ENCODE results near the gene ZNF787.

ZNF787 gene

GRCh38 chr19:56088497-56089215, 32.4 kb downstream of the ZNF787 start:
- DNase-seq (ENCODE audit: low read depth in 2 of 3, low spot score in 1 of 3) = no peak

- DNase-seq (ENCODE audit: low read depth in 2 of 3, low spot score in 1 of 3) = no peak
Measured at GRCh38 chr19:56087647-56088496, 33.2 kb downstream of the ZNF787 start.

- DNase-seq (ENCODE audit: low read depth in 2 of 3, low spot score in 1 of 3) = no peak
Measured at GRCh38 chr19:56086671-56087430, 34.2 kb downstream of the ZNF787 start.

GRCh38 chr19:56085571-56086275, 35.4 kb downstream of the ZNF787 start:
- DNase-seq (ENCODE audit: low read depth in 2 of 3, low spot score in 1 of 3) = no peak

GRCh38 chr19:56084835-56085536, 36.1 kb downstream of the ZNF787 start:
- DNase-seq (ENCODE audit: low read depth in 2 of 3, low spot score in 1 of 3) = no peak

- no peak for DNase-seq (ENCODE audit: low read depth in 2 of 3, low spot score in 1 of 3)
Measured at GRCh38 chr19:56083668-56084067, 37.4 kb downstream of the ZNF787 start.

- peak; percentile 53 to 72 (median 60) for DNase-seq (ENCODE audit: low read depth in 2 of 3, low spot score in 1 of 3)
Measured at GRCh38 chr19:56080669-56081401, 40.3 kb downstream of the ZNF787 start.

- DNase-seq (ENCODE audit: low read depth in 2 of 3, low spot score in 1 of 3) = no peak
Measured at GRCh38 chr19:56079609-56080008, 41.5 kb downstream of the ZNF787 start.

- DNase-seq (ENCODE audit: low read depth in 2 of 3, low spot score in 1 of 3) = peak in 1 of 3 donors; percentile 43
Measured at GRCh38 chr19:56076498-56076897, 44.6 kb downstream of the ZNF787 start.

- DNase-seq (ENCODE audit: low read depth in 2 of 3, low spot score in 1 of 3) = no peak
Measured at GRCh38 chr19:56071151-56071550, 49.9 kb downstream of the ZNF787 start.

GRCh38 chr19:56069642-56070041, 51.5 kb downstream of the ZNF787 start:
- DNase-seq (ENCODE audit: low read depth in 2 of 3, low spot score in 1 of 3) = no peak

- peak; percentile 31 to 48 (median 41) for DNase-seq (ENCODE audit: low read depth in 2 of 3, low spot score in 1 of 3)
Measured at GRCh38 chr19:56066152-56067023, 54.7 kb downstream of the ZNF787 start.

- DNase-seq (ENCODE audit: low read depth in 2 of 3, low spot score in 1 of 3) = no peak
Measured at GRCh38 chr19:56053596-56053995, 67.5 kb downstream of the ZNF787 start.

Measured in stimulated activated CD4-positive, alpha-beta T cell treated with anti-CD3 and anti-CD28 coated beads, Interleukin-12 subunit alpha, Interleukin-12 subunit beta, amount 100 ng/mL, for 48 hours (primary cell).